NCI-H2227 (cell line): Measurements from ENCODE around the gene PCSK6.

Source experiments
- DNase-seq: peaks from one replicate; lab custom pipeline; 2025; ENCODE audit not compliant: unreplicated experiment; lab: John Stamatoyannopoulos, UW

PCSK6 gene

DNA sequence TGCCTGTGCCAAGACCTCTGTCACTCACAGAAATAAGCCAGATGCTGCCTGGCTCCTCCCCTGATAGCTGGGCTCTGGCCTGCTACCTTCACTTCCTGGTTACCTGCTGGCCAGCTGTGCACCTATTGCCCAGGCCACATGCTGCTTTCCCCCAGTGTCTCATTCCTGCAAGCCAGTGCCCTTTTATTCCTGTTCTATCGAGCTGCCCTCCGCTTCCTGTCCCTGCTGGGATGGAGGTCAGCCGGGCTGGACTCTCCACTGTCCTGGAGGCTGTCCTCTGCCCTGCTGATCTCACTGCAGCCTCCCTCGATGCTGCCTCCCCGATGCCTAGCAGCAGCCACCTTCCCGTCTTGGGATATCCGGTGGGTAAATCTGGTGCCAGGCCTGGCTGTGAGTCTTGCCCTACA, 157.4 kb downstream of the PCSK6 start:
- DNase-seq, result no peak

- no peak for DNase-seq
These were observed 159.6 kb downstream of the PCSK6 start for GRCh38 chr15:101329867-101330380.

DNA sequence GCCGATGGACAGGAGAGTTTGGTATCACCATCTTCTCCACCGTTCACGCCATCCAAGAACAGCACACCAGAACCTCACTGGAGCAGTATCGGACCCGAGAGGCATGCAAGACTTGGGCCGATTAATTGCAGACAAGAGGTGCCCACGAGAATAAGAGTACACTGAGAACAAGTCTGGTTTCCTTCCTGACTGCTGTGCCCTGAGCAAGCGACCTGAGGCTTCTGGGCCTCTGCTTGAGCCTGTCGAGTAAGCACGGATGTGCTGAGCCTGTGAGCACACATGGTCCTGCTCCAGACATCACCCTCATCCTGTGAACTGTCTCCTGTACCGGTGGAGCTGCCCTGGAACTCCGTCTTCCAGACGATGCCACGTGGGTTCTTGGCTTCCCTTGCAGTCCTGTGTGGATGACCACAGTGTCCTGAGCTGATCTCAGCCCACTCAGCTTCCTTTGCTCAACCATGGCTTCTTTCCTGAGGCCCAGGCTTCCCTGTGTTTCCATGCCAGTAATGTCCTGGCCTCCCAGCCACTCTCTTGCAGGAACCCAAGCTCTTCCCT, 160.1 kb downstream of the PCSK6 start:
- no peak for DNase-seq

DNA sequence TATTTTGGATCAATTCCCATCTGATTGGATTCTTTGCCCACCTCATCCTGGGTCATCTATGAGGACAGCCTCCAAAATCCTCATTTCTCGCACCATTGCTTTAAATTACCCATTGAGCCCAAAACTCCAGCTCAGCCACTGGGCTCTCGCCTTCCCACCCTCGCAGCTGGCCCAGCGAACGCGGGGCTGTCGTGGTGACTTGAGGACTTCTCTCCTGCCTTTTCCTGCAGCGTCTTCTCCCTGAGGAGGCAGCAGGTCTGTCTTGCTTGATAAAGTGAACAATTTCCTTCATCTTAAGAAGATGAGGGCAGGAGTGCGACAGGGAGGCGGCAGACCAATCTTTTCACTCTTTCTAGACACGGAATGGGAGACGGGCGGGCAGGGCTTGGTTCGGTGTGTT, 161.5 kb downstream of the PCSK6 start:
- DNase-seq, result no peak

- no peak for DNase-seq
These were observed 162.3 kb downstream of the PCSK6 start for GRCh38 chr15:101327147-101327740.

DNA sequence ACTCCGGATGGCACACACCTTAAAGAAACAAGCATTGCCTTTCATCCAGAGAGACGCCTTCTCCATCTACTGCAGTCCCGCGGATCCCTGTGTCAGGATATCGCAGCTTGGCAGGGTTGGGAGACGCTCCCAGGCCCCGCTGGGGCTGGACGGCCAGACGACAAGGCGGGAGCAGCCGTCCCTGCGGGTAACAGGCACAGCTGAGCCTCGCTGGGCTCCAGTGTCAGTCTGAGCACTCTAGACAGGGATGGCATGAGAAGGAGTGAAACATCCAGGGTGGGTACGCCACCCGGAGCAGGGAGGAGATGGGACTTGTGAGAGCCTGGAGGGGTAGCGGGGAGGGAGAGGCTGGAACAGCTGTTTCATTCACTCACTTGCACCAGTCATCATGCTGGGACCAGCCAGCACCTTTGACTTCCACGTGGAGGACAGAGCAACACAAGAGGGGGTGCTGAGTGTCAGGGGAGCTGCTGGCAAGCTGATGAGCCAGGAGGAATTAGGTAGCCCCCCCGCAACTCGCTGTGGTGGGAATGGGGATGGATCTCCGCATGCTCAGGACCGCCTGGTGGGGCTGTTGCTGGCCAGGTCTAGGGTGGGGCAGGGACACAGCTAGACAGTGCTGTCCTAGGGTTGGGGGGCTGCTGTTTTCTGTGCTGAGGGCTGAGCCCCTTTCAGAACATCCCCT, 162.9 kb downstream of the PCSK6 start:
- no peak for DNase-seq

- DNase-seq, result no peak
These were observed 163.5 kb downstream of the PCSK6 start for GRCh38 chr15:101326026-101326315.

DNA sequence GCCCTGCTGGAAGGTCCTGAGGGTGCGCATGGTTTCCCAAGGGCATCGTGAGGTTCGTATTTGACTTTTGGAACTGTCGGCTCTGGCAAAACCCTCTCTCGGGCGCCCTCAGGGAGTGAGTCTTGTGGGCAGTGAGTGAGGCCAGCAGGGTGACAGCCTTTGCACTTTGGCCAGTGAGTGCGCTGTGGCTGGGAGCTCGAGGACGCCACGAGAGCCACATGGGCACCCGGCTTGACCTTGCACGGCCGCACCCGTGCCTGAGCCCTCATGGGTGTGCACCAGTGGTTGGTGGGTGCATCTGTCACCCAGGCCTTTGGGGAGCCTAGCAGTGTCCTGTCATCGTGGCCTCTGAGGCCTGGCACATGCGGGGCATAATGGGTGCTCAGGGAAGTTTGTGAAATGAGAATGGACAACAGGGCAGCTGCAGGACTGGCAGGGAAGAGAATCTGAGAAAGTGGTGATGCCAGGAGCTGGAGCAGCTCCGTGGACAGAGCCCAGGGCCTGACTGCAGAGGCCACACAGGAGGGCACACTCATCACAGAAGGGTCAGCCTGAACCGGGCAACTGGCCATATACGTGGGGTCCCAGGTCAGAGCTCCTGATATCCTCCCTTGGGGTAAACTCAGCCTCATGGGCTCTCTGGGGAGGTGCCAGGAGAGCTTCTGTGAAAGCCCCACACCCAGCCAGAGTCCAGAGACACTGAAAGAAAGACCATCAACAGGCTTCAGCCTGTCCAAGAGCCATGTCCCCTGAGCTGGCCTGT, 164.1 kb downstream of the PCSK6 start:
- no peak for DNase-seq

GRCh38 chr15:101324524-101325177, 164.9 kb downstream of the PCSK6 start:
- DNase-seq, result no peak

DNA sequence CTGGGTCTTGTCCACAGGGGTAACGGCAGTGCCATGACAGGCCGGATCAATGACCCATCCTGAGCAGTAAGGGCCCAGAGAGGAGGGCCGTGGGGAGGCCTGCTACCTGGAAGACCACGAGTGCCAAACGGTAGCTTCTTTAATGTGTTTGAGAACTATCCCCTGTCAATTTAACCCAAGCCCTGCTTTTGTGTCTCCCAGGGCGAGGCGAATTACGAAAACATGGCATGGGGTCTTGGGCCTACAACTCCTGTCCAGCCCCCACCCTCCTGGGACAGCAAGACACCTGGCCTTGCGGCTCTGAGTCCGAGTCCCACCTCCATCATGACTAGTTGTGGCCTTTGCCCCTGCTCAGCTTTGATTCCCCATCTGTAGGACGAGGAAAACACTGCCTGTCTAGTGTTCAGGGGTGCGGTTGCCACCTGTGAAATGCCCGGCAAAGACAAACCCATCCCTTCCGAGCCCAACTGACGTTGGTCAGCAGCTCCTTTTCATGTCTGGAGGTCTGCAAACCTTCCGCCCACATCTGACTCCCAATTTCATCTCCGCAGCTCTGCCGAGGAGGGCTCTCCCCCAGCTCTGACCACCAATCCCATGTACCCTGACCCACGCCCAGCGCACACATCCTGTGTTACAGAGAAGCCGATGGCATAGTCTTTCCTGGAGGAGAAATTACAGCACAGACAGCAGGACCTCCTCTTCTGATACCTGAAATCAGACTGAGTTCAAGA, 165.5 kb downstream of the PCSK6 start:
- DNase-seq, result no peak

GRCh38 chr15:101322854-101323477, 166.5 kb downstream of the PCSK6 start:
- DNase-seq, result no peak

DNA sequence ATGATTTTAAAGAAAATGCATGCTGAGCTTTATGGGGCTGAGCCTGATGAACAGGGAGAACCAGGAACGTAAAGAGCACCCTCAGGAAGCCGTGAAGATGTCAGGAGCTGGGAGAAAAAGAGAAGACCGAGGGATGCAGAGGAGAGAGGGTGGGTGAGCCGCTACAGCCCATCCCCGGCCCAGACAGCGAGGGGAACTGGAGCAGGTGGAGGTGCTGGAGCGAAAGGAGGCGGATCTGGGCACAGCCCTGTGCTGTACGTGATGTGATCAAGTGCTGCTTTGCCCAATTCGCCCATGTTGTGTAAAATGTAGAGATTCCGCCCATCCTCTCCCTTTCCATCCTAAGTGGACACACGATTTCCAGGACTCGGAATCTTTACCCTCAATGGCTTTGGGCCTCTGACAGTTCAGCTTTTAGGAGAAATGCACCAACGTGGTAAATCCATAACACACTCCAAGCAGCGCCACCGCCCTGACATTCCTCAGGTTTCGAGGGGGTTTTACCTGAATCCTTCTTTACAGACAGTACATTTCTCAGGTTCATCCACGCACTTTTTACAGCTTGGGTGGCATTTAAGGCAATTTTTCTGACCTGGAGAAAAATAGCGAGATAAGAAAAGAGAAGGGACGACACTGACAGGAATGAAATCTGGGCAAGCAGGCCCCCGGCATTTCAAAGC, 167.4 kb downstream of the PCSK6 start:
- DNase-seq, result no peak

- no peak for DNase-seq
These were observed 168.9 kb downstream of the PCSK6 start for GRCh38 chr15:101320501-101321052.

DNA sequence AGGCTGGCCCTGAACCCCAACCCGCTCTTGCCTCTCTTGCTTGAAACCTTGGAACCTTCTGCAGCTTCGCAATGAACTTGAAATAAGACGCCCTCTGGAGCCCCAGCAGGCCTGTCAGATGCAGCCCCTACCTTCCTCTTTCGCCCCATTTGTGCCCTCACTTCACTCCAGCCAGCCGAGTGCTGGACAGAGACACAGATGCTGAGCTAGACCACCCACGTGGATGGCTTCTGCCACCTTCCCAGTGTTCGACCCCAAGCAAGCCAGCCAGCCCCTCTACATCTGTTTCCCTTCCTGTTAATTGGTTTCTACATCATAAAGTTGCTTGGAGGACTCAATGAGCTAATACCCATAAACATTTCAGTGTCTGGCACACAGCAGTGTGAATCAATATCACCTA, 170.7 kb downstream of the PCSK6 start:
- DNase-seq, result no peak

- DNase-seq, result no peak
These were observed 171.2 kb downstream of the PCSK6 start for GRCh38 chr15:101318147-101318819.

GRCh38 chr15:101317336-101317872, 172.1 kb downstream of the PCSK6 start:
- DNase-seq, result no peak

GRCh38 chr15:101316529-101316928, 173.0 kb downstream of the PCSK6 start:
- no peak for DNase-seq

DNA sequence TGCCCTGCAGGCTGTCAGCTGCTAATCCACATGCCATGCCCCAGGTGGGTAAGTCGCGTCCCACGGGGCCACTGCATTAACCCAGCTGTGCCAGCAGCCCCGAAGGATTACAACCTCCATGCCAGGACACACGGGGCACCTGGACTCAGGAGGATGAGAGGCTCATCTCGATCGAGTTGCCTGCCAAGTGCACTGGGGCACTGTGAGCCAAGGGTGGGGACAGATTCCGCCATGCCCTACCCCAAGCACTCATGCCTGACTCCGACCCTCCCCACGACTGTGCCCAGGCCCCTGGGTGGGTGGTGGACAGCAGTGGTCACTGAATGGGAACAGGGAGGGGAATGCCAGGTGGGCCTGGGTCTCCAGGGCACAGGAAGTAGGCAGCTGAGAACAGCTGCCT, 173.8 kb downstream of the PCSK6 start:
- DNase-seq, result no peak
